GM19463 (cell line): ENCODE measurements around the gene RPS15.

Experiments
- ATAC-seq: cut with Tn5 transposase; IDR thresholded peaks from one replicate; pipeline ENCODE4 v1.9.1; 2021; ENCODE audit warnings: mild to moderate bottlenecking, moderate library complexity; ENCODE audit not compliant: unreplicated experiment

Gene RPS15

DNA sequence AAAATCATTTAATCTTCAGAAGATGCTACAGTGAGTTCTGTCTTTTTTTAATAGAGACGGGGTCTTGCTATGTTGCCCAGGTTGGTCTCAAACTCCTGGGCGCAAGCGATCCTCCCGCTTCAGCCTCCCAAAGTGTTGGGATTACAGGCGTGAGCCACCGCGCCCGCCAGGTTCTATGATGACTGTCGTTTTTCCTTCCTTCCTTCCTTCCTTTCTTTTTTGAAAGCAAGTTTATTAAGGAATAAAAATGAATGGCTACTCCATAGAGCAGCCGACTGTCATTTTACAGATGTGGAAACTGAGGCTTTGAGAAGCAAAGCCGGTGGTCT, 36.3 kb upstream of the RPS15 start:
- ATAC-seq, result no peak

DNA sequence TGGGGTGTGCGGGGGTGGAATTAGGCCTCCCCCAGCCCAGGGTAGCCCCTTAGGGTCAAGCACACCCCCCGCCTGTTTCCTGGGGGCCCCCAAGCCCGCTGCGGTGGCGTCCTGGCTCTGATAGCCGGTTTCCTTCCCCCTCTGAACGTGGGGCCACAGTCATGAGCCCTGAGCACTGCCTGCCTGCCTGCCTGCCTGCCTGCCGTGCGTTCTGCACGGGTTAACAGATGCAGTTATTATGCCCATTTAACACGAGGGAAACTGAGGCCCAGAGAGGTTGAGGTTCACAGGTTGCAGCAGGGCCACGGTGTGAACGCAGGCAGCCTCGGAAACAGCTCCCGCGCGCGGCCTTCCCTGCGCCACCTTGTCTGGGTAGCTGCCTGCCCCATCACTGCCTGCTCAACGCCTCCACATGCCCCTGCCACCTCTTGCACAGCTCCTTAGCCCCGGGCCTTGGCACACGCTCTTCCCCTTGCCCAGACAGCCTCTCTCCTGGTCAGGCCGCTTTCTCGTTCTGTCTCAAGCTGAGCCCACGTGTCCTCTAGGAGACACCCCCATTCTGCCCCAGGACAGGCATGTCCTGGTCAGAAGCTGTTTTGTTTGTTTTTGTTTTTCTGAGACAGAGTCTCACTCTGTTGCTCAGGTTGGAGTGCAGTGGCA, 35.7 kb upstream of the RPS15 start:
- no peak for ATAC-seq

GRCh38 chr19:1406774-1407527, 31.2 kb upstream of the RPS15 start:
- peak; percentile 77 for ATAC-seq

DNA sequence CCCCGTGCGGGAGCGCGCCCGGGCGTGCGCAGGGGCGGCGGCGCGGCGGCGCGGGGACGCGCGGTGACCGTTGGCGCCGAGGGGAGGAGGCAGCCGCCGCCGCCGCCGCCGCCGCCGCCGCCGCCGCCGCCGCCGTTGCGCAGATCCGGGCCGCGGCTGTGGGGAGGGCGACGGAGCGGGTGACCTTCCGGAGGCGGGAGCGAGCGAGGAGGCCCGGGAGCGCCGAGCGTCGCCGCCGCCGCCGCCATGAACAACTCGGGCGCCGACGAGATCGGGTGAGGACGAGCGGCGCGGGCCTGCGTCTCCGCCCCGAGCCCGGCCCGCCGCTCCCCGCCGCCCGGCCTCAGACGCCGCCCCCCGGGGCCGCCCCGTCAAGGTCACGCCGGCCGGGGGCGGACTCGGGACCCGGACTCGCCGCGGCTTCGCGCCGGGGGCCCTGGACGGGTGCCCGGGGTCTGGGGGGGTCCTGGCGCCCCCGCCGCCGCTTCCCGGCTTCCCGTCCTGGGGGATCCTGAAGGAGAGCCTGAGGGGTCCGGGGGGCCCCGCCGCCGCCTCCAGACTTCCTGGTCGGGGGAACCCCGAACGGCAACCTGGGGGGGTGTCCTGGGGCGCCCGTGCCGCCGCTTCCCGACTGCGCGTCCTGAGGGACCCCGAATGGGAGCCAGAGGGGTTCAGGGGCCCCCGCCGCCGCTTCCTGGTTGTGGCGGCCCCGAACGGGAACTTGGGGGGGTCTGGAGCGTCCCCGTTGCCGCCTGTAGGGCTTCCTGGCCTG, 30.5 kb upstream of the RPS15 start, which contains the start of gene DAZAP1:
Gene DAZAP1, plus strand, starts transcription at position 59 of the 772 bp plus-strand sequence. Its CDS starts 188 bp downstream, at position 247.
- ATAC-seq, result peak; percentile 11

GRCh38 chr19:1408300-1409203, 29.6 kb upstream of the RPS15 start:
- ATAC-seq, result no peak

DNA sequence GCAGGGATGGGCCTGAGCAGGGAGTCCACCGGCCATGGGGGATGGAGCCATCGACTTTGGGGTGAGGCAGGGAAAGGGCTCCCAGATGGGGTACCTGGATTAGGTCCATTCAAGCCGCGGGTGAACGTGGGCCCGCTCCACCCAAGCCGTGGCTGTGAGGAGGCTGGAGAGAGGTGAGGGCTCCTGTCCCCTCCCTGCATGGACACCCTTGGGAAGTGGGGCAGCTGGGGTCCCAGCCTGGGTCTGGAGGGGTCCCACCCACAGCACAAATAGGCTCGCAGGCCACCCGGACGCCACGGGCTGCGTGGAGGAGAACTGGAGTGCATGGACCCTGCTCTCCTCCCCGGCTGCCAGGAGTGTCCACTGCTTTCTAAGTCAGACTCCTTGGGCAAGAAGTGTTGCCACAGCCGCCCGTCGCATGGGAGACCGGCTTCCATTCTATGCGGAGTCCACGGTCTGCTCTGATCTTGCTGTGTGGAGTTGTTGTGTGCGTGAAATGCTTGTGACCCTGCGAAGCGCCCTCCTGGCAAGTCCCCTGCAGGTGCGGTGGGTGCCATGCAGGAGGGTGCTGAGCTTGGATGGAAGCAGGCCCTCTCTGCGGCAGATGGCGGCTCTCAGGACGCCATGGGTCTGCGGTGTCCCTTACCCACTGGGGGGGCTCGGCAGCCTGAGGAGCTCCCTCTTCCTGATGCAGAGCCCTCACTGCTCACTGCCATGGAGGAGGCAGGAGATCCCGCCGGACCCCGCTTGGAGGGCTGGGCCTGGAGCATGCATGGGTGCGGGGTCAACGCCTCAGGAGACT, 28.8 kb upstream of the RPS15 start:
- no peak for ATAC-seq

DNA sequence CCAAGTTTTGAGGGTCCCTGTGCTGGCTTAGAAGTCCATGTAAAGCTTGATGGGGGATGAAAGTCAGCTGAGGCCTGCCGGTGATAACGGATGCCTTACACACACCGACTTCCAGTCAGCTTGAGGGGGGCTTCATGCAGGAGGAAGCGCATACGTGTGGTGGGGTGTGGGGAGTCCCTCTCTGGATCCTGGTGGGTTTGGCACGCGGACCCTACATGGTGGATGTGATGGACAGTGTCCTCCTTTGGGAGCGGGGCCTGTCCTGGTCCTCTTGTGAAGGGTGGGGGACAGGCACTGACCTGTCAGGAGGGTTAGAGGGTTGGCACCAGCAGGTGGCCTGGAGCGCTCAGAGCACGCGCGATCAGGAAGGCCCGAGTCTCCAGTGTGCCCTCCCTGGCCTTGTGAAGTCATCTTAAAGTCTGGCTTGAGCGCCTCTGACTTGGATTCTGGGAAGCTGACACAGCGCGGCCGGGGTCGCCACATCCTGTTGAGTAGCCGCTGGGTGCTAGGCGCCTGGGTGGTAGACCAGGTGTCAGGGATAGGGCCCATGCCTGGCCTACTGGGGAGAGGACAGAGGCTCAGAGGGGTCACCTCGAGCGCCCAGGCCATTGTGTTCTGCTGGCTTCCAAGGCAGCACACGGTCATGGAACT, 27.9 kb upstream of the RPS15 start:
- no peak for ATAC-seq

- ATAC-seq, result no peak
Observed at GRCh38 chr19:1410789-1411188, 27.4 kb upstream of the RPS15 start.

- ATAC-seq, result no peak
Observed at GRCh38 chr19:1411255-1412191, 26.7 kb upstream of the RPS15 start.

GRCh38 chr19:1412323-1412923, 25.8 kb upstream of the RPS15 start:
- no peak for ATAC-seq

- ATAC-seq, result no peak
Observed at GRCh38 chr19:1412995-1413800, 25.0 kb upstream of the RPS15 start.

DNA sequence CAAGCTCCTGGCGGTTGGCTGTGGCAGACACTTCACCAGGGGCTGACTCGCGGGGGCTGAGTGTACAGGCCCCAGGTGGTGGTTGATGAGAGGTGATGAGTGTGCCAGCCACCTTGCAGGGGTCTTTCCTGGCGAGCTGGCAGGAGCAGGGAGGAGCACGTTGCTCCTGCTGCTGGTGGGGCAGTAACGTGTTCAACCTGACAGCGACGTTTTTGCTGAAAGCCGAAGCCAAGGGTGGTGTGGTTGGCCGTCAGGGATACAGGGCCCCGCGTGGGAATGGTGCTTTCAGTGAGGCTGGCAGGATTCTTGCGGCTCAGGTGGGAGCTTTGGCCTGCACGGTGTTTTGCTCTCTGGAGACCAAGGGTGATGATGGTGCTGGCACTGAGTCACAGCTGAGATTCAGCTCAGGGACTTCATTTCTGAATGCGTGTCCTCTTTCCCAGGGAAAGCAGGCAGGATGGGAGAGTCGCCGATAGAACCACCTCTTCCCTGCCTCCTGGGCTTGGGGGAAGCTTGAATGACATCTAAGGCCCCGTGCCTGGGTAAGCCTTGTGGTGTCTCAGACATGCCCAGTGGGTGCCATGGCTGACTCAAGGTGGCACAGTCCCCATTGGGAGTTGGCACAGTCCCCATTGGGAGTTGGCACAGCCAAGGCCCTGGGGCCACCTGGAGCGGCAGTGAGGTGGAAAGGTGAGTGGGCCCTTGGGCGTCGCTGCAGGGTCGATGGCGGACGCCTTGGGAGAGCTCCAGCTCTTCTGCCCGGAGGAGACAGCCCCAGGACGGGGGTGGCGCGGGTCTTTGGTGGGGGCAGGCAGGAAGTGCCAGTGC, 22.0 kb upstream of the RPS15 start:
- no peak for ATAC-seq

GRCh38 chr19:1417145-1417544, 21.1 kb upstream of the RPS15 start:
- no peak for ATAC-seq

- no peak for ATAC-seq
Observed at GRCh38 chr19:1417681-1418495, 20.3 kb upstream of the RPS15 start.

- no peak for ATAC-seq
Observed at GRCh38 chr19:1418496-1418775, 19.8 kb upstream of the RPS15 start.
